ENCODE measurements around the gene BMP2K.

Gene BMP2K

GRCh38 chr4:78922207-78922606, 146.1 kb downstream of the BMP2K start:
- H3K4me3 ChIP-seq (replicated peaks; ENCODE audit: low read depth, low read length) = no peak overlapping the region
- peak; percentile 49 for DNase-seq (ENCODE audit: low read depth)
- TF ChIP-seq CTCF (IDR thresholded peaks at IDR 0.05; ENCODE audit: low read length, missing control alignments) = no peak

GRCh38 chr4:78923464-78924312, 147.5 kb downstream of the BMP2K start:
- peak; percentile 9 for DNase-seq (ENCODE audit: low read depth)
- no peak overlapping the region for H3K4me3 ChIP-seq (replicated peaks; ENCODE audit: low read depth, low read length)
- TF ChIP-seq CTCF (IDR thresholded peaks at IDR 0.05; ENCODE audit: low read length, missing control alignments) = peak; percentile 9

GRCh38 chr4:78926826-78927225, 150.7 kb downstream of the BMP2K start:
- no peak for TF ChIP-seq CTCF (IDR thresholded peaks at IDR 0.05; ENCODE audit: low read length, missing control alignments)
- no peak overlapping the region for H3K4me3 ChIP-seq (replicated peaks; ENCODE audit: low read depth, low read length)
- no peak for DNase-seq (ENCODE audit: low read depth)

GRCh38 chr4:78928835-78929234, 152.7 kb downstream of the BMP2K start:
- H3K4me3 ChIP-seq (replicated peaks; ENCODE audit: low read depth, low read length) = no peak overlapping the region
- DNase-seq (ENCODE audit: low read depth) = no peak
- TF ChIP-seq CTCF (IDR thresholded peaks at IDR 0.05; ENCODE audit: low read length, missing control alignments) = no peak

GRCh38 chr4:78930016-78930629, 154.0 kb downstream of the BMP2K start:
- no peak for TF ChIP-seq CTCF (IDR thresholded peaks at IDR 0.05; ENCODE audit: low read length, missing control alignments)
- DNase-seq (ENCODE audit: low read depth) = no peak
- H3K4me3 ChIP-seq (replicated peaks; ENCODE audit: low read depth, low read length) = no peak overlapping the region

GRCh38 chr4:78936989-78937388, 160.8 kb downstream of the BMP2K start:
- TF ChIP-seq CTCF (IDR thresholded peaks at IDR 0.05; ENCODE audit: low read length, missing control alignments) = no peak
- no peak overlapping the region for H3K4me3 ChIP-seq (replicated peaks; ENCODE audit: low read depth, low read length)
- DNase-seq (ENCODE audit: low read depth) = no peak
